ENCODE data around the gene SEMA5B.
A peak's percentile ranks its signal among the peaks of the same experiment; 100 is the strongest.

The SEMA5B gene

GRCh38 chr3:122993124-122993978, 34.2 kb downstream of the SEMA5B start:
- no peak for DNase-seq (ENCODE audit: low spot score)

- DNase-seq (ENCODE audit: low spot score), result no peak
Measured at GRCh38 chr3:122992676-122993075, 34.9 kb downstream of the SEMA5B start.

GRCh38 chr3:122992133-122992532, 35.4 kb downstream of the SEMA5B start:
- no peak for DNase-seq (ENCODE audit: low spot score)

DNA sequence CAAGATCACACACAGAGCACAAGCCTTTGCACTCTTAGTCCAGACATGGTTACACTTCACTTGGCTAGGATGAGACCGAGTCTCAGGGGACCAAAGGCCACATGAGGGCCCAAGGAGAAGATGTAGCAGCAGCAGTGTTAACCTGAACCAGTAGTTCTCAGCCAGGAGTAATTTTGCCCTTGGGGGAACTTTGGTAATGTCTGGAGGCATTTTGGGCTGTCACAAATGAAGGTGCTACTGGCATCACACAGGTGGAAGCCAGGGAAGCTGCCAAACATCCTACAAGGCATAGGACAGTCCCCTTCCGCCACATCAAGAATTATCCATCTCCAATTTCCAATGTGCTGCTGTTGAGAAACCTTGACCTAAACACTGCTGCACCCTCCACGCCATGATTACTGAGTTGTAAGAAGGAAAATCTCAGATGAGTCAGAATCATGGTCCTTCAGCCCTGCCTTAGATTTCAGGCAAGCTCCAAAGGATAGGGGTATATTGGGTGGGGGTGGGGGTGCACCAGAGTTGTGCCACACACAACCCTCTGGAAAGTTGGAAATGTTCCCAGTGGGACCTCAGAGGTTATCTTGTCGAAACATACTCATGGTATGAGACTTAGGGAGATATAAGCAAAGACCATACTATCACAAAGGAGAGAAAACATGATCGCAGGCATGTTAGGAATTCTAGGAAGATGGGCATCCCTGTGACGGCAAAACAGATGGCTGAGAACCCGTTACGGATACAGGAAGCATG, 36.2 kb downstream of the SEMA5B start:
- no peak for DNase-seq (ENCODE audit: low spot score)

- no peak for DNase-seq (ENCODE audit: low spot score)
Measured at GRCh38 chr3:122989856-122990575, 37.5 kb downstream of the SEMA5B start.

- DNase-seq (ENCODE audit: low spot score), result no peak
Measured at GRCh38 chr3:122988508-122988907, 39.1 kb downstream of the SEMA5B start.

DNA sequence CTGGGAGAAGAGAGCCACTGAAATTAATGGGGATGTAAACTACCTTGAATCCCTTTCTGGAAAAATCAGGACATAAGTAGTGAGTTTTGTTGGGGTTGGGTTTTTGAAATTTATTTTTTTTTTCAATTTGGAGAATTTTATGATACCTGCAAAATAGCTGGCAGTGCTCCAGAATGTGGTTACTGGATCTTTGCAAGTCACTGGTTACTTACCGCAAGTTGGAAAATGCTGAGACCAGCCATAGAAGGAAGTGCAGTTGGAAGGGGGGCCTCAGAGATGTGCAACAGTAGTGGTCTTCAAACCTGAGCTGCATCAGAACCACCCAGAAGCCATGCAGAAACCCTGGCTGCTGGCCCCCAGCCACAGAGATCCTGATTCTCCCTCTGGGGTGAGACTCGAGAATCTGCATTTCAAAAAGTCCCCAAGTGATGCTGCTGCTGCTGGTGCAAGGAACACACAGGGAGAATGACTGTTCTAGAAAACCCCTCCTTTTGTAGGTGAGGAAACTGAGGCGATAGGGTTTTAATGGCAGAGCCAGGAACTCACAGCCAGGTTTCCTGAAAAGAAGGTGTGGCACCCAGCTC, 39.7 kb downstream of the SEMA5B start:
- no peak for DNase-seq (ENCODE audit: low spot score)

DNA sequence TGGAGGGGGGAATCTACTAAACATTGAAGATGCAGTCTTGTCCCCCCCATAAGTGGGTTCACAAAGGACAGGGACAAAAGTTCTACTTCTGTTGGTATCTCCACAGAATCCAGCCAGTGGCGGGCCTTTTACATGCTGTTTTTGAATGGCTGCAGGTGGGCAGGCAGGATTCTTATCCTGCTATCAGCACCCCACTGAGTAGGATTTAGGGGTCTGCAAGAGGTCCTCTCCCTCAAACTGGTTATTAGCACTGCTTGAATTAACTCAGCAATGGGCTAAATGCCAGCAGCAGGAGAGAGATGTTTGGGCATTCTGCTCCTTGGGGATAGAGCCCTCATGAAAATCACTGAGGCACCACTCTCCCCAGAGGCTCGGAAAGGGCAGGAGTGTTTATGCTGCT, 40.3 kb downstream of the SEMA5B start:
- DNase-seq (ENCODE audit: low spot score), result no peak

- DNase-seq (ENCODE audit: low spot score), result no peak
Measured at GRCh38 chr3:122986693-122987179, 40.8 kb downstream of the SEMA5B start.

GRCh38 chr3:122985539-122985938, 42.0 kb downstream of the SEMA5B start:
- no peak for DNase-seq (ENCODE audit: low spot score)

DNA sequence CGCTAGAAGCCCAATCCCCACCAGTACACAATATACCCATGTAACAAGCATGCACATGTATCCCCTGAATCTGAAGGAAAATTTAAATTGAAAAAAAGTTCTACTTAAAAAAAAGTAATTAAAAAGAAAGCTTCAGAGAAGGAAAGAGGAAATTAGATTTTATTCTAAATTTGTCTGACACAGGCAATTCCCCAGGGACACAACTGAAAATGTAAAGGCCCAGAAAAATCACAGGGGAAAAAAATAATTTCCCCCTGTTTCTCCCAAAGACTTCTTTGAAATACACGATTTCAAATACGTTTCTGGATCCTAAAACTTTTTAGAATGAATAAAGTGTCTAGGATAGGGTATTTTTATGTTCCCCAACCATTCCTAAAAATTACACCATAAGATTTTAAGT, 42.9 kb downstream of the SEMA5B start:
- DNase-seq (ENCODE audit: low spot score), result no peak

- no peak for DNase-seq (ENCODE audit: low spot score)
Measured at GRCh38 chr3:122984007-122984406, 43.6 kb downstream of the SEMA5B start.

DNA sequence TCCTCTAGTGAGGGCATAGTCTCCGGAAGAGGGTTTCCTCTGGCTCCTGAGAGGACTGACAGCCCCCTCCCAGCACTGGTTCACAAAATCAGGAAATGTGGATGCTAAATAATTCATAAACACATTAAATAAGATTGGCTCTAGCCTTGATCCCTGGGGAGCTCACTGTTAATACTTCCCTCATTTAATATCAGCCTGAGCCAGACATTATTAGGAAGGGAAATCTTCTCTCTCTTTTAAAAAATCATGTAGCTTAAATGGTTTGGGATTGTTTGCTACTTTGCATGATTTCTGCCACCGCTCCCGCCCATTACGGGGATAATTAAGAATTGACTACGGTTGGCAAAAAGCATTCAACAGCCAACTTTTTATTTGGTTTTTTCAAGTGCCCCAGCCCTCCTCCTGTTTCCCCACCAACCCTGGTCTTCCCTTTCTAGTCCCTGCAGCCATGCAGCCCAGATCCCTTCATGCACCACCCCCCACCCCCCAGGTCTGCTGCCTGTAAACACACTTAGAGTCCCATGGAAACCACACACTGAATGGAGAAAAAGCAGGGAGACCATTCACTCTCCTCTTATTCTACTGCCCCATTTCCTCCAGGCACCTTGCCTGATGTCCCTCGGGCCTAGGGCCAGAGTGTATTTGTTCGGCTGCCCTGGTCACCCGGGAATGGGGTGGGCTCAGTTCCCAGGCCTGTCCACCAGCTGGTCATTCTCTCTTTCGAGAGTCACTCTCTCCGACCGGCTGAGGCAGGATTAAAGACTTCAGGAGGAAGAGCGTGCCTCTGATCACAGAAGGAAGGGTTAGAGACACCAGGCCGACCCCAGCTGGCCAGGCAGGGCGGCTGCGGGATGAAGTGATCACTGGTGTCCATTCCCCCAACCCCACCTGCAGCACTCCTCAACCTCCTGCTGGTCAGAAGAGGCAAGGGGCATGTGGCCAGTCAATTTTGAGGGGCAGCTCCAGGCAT, 45.1 kb downstream of the SEMA5B start:
- DNase-seq (ENCODE audit: low spot score), result no peak

DNA sequence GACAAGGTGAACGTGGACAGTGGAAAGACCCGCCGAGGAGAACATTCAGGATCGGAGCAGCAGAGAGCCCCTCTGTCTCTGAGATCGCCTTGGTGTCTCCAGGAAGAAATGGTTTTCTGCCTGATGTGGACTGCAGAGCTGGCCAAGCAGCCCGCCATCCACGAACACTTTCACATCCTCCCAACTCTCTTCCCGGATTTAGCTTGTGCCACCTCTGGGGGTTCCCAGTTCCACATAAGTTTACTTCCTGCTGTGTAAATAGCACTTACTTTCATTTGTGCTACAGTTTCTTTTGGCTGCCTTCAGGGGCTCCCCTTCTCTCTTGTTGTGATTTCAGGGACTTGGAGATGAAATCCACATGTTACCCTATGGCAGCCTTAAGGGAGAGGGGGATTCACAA, 48.4 kb downstream of the SEMA5B start:
- DNase-seq (ENCODE audit: low spot score), result no peak

- no peak for DNase-seq (ENCODE audit: low spot score)
Measured at GRCh38 chr3:122978569-122978968, 49.0 kb downstream of the SEMA5B start.

DNA sequence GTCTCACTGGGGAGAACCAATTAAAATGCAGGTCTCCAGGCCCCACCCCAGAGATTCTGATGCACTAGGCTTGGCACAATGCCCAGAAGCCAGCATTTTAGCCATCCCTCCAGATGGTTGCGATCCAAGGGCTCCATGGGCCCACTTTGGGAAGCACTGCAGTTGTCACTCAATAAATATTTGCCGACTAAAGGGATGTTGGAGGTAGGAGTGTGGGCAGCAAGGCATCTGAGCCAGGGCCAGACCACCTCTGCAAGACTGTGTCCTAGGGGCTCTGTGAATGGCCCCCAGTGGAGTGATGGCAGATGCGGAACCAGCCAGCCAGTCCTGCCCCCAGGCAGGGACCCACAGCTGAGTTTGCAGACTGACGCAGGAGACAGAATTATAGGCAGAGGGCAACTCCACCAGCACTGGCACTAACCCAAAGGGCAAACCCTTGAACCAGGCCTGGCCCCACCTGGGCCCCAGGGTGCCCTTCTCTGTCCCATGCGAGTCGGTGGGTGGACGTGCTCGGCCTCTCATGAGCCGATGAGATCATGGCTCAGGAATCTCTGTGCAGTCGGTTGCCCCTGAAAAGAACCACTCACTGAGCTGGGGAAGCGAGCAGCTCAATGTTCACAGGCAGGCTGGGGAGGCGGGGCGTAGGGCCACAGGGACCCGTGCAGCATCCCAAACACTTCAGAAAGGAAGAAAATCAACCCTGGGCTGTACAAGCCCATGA, 49.7 kb downstream of the SEMA5B start:
- no peak for DNase-seq (ENCODE audit: low spot score)

DNA sequence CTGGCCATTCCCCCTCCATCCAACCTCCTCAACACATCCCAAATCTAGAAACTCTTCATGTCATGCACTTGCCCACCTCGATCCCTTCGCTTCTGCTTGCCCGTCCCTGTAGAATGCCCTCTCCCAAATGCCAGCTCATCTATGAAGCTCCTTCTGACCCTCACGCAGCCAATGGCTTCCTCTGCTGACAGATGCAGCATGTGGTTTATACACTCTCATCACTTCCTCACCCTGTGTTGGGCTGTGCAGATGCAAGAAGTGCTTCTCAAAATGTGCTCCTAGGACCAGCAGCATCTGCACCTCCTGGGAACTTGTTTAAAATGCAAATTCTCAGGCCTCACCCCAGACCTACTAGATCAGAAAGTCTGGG, 51.7 kb downstream of the SEMA5B start:
- DNase-seq (ENCODE audit: low spot score), result no peak

DNA sequence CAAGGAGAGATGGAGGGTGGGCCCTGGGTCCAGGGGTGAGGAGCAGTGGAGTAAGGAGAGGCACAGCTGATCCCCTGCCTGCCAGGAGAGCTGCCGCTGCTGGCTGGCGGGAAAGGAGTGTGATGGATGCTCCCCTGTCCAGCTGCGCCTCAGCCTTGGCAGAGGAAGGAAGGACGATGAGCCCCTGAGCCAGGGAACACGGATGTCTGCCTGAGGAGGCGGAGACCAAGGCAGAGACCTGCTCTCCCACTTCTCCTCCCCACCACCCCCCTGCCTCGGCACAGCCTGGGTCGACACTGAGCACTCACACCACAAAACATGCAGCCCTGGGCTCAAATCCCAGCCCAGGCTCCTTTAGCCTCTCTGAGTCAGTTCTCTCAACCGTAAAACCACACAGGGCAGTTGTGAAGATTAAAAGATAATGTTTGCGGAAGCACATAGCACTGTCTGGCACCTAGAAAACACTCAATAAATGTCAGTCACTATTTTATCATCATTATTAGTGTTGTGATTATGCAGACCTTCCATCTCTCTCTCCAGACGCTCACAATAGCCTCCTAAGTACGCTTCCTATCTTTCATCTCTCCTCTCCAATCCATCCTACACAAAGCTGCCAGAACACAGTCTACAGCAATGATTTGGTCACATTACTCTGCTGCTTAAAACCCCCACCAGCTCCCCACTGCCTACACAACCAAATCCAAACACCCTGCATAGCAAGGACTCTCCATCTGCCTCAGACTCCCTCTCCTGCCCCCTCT, 52.2 kb downstream of the SEMA5B start:
- DNase-seq (ENCODE audit: low spot score), result peak; percentile 4

DNA sequence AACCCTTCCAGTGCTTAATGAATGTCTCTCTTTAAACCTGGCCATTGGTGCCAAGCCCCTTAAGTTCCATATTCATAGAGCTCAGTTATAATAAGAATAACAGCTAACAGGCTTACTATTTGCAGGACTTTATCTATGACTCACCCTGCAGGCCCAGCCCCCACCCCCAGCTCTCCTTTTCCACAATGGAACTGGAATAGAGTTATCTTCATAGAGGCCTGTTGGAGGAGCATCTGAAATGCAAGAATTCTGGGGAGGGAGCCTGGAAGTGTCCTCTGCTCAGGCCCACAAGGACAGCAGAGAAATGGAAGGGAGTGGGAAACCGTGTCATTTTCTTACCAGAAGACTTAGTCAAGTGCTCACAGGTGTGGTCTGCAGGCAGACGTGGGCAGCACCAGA, 52.8 kb downstream of the SEMA5B start:
- DNase-seq (ENCODE audit: low spot score), result no peak

All from CD4-positive, alpha-beta T cell treated with Interleukin-15 for 4 hours (primary cell).